Upper lobe of left lung (tissue), 6 donors: Measurements from ENCODE around the gene ABCA13. TPM values are rescaled to one million over a fixed set of nuclear protein-coding genes. Genes with fewer than 3 reads are reported as not detected.

Experiments used
- ATAC-seq, 2 donors: fragments of 200-7000 bp; cut with Tn5 transposase; one replicate each; pipeline ENCODE4 v1.9.1; 2022; ENCODE audit warnings: mild to moderate bottlenecking in 2 of 2, moderate library complexity in 2 of 2; ENCODE audit not compliant: low FRiP score in 2 of 2
- DNase-seq, 2 donors: peaks; one replicate each; pipeline ENCODE4 v3.0.0-alpha.2; 2019 to 2020
- H3K27ac ChIP-seq, 4 donors: fragments of 200-600 bp; sonication (generic); one replicate each; pipeline ENCODE4 v1.5.1; 2016 to 2019
- H3K27me3 ChIP-seq, 4 donors: fragments of 200-600 bp; sonication (generic); one replicate each; pipeline ENCODE4 v1.5.1; 2017 to 2019
- H3K36me3 ChIP-seq, 4 donors: fragments of 200-600 bp; sonication (generic); one replicate each; pipeline ENCODE4 v1.5.1; 2016 to 2019
- H3K4me1 ChIP-seq, 4 donors: fragments of 200-600 bp; sonication (generic); one replicate each; pipeline ENCODE4 v1.5.1; 2018 to 2019
- H3K4me3 ChIP-seq, 4 donors: fragments of 200-600 bp; sonication (generic); one replicate each; pipeline ENCODE4 v1.5.1; 2017 to 2019; ENCODE audit warnings: mild to moderate bottlenecking in 2 of 4, moderate library complexity in 1 of 4
- H3K9me3 ChIP-seq, 4 donors: fragments of 200-600 bp; sonication (generic); one replicate each; pipeline ENCODE4 v1.5.1; 2018 to 2019
- CTCF ChIP-seq, 6 experiments: fragments of 450-650 bp in 4 of 6; fragments of 200-600 bp in 2 of 6; sonication (generic) in 2 of 6; IDR thresholded peaks; one replicate each; pipeline ENCODE4 v1.5.1; 2016 to 2019; ENCODE audit warnings: antibody characterized with exemption in 6 of 6
- EP300 ChIP-seq, 4 donors: sonication (generic); formaldehyde crosslinking; IDR thresholded peaks; one replicate each; pipeline ENCODE4 v1.5.1; 2017; ENCODE audit warnings: antibody characterized with exemption in 4 of 4, control low read depth in 2 of 4
- POLR2A ChIP-seq, 4 donors: fragments of 450-650 bp; IDR thresholded peaks; one replicate each; pipeline ENCODE4 v1.5.1; 2016 to 2017; ENCODE audit warnings: antibody characterized with exemption in 4 of 4, mild to moderate bottlenecking in 2 of 4
- POLR2AphosphoS5 ChIP-seq, 2 donors: sonication (generic); formaldehyde crosslinking; IDR thresholded peaks; one replicate each; pipeline ENCODE4 v1.5.1; 2017; ENCODE audit warnings: antibody characterized with exemption in 2 of 2
- WGBS, 2 donors: methylation state at CpG; one replicate each; pipeline ENCODE4 v1.1.5; 2017 to 2018; 5-methylcytosine and 5-hydroxymethylcytosine counted together
- total RNA-seq, 6 donors: library from RNA; depleted of rRNA in 4 of 6; stranded (reverse); fragments of >200 nt in 4 of 6; gene quantifications; one replicate each; pipeline versions ENCODE4 v1.1.0 to v1.2.1, GENCODE V29; 2016 to 2021
- donor health status: DM: no; HTN: no; CAD: no; lungs with moderate emphysema.
- donor health status: DM: no; HTN: yes; CAD: no; lungs with severe emphysema.

Gene ABCA13
- total RNA-seq, 6 donors from 2014 or later = 0.49 to 27.7 (median 7.1) TPM

DNA sequence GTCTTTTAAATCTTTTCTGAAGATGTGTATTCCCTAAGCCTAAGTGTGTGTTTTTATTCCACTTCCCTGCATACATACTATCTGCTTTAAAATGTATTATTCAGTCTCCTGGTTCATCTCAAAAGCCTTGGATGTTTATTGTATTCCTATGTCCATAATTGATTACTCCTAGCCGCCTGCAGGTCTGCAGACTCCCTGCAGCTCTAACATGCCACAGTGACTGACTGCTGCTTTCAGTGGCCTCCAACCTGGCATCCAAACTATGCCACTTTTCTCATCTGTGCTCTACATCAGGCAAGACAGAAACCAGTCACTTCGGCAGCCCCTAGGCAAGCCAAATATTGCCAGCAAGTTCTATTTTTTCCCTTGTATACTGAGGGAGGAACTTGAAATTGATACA lies 81.7 kb downstream of the ABCA13 start:
- TF ChIP-seq EP300 (IDR thresholded peaks at IDR 0.05) = no peak
- Histone ChIP-seq H3K36me3 (no peaks in the 10 kb centered on the region), H3K4me3 (no peak overlapping the region), H3K27ac (no peak overlapping the region), H3K4me1 (no peaks in the 10 kb centered on the region), H3K27me3 (no peaks in the 10 kb centered on the region), H3K9me3 (peaks cover 0 to 3% (median 0%) of the 10 kb centered on the region in 4 donors)
- WGBS, 2 donors = 65% methylated on average over 2 of the region's 2 CpGs
- ATAC-seq (no peak), DNase-seq (no peak)

DNA sequence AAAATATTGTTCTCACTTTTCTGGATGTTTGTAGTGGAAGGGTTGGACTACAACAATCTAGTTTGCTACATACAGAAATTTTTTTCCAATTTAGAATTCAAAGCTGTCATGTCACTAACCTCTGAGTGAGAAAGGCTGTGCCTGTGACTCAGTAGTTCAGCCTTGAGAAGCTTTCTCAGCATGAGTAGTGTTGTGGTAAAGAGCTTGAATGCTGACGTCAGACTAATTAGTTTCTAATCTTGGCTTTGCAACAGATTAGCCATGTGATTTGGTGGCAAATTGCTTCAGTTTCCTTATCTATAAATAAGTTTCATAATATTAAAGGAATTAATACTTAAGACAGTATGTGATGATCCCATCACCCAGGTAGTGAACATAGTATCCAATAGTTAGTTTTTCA lies 83.8 kb downstream of the ABCA13 start:
- no peaks in the 10 kb centered on the region for H3K36me3 ChIP-seq
- H3K27ac ChIP-seq = no peak overlapping the region
- 36 to 60% methylated on average over 1 of the region's 1 CpG for WGBS, 2 donors
- no peaks in the 10 kb centered on the region for H3K27me3 ChIP-seq
- H3K9me3 ChIP-seq = peaks cover 0 to 3% (median 0%) of the 10 kb centered on the region in 4 donors
- no peak for DNase-seq
- no peaks in the 10 kb centered on the region for H3K4me1 ChIP-seq
- H3K4me3 ChIP-seq = no peak overlapping the region
- TF ChIP-seq POLR2AphosphoS5 (IDR thresholded peaks at IDR 0.05) (no peak), POLR2A (IDR thresholded peaks at IDR 0.05) (no peak), EP300 (IDR thresholded peaks at IDR 0.05) (no peak), CTCF (IDR thresholded peaks at IDR 0.05) (no peak)
- ATAC-seq = no peak

DNA sequence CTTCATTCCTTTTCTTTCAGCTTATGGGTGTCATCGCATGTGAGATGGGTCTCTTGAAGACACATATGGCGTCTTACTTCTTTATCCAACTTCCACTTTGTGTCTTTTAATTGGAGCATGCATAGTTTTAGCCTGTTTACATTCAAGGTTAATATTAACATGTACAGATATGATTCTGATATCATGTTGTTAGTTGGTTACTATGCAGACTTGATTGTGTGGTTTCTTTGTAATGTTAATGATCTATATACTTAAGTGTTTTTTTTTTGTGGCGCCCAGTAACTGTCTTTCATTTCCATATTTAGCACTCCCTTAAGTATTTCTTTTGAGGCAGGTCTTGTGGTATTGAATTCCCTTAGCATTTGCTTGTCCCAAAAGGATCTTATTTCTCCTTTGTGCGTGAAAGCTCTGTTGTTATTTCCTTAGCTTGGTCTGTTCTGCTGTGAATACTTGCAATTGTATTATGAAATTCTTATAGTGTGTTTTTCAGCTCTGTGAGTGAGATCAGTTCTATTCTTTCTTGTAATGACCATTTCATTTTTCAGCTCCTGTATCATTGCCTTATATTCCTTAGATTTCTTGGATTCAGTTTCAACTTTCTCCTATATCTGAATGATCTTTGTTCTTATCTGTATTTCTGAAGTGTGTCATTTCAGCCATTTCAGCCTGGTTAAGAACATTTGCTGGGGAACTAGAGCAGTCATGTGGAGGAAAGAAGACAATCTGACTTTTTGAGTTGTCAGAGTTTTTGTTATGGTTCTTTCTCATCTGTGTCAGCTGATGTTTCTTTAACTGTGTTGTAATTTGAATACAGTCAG lies 88.4 kb downstream of the ABCA13 start:
- no peak for DNase-seq
- Histone ChIP-seq H3K27me3 (no peaks in the 10 kb centered on the region), H3K36me3 (no peaks in the 10 kb centered on the region), H3K4me1 (no peaks in the 10 kb centered on the region), H3K4me3 (no peak overlapping the region), H3K9me3 (peaks cover 0 to 3% (median 0%) of the 10 kb centered on the region in 4 donors), H3K27ac (no peak overlapping the region)
- TF ChIP-seq POLR2A (IDR thresholded peaks at IDR 0.05) = no peak
- no peak for TF ChIP-seq CTCF (IDR thresholded peaks at IDR 0.05)
- TF ChIP-seq POLR2AphosphoS5 (IDR thresholded peaks at IDR 0.05) = no peak
- no peak for TF ChIP-seq EP300 (IDR thresholded peaks at IDR 0.05)
- no peak for ATAC-seq
- 88 to 91% methylated on average over 4 of the region's 4 CpGs for WGBS, 2 donors

GRCh38 chr7:48261696-48262095 lies 90.4 kb downstream of the ABCA13 start:
- no peak for DNase-seq
- Histone ChIP-seq H3K9me3 (no peaks in the 10 kb centered on the region), H3K4me1 (no peaks in the 10 kb centered on the region), H3K36me3 (no peaks in the 10 kb centered on the region), H3K27me3 (no peaks in the 10 kb centered on the region), H3K27ac (no peak overlapping the region), H3K4me3 (no peak overlapping the region)
- ATAC-seq = no peak
- TF ChIP-seq EP300 (IDR thresholded peaks at IDR 0.05) = no peak
- TF ChIP-seq POLR2A (IDR thresholded peaks at IDR 0.05) = no peak
- 82 to 84% methylated on average over 2 of the region's 2 CpGs for WGBS, 2 donors

GRCh38 chr7:48262606-48263310 lies 91.5 kb downstream of the ABCA13 start:
- WGBS, 2 donors = 71 to 81% methylated on average over 1 of the region's 1 CpG
- Histone ChIP-seq H3K9me3 (no peaks in the 10 kb centered on the region), H3K36me3 (no peaks in the 10 kb centered on the region), H3K27ac (no peak overlapping the region), H3K27me3 (no peaks in the 10 kb centered on the region), H3K4me3 (no peak overlapping the region), H3K4me1 (no peaks in the 10 kb centered on the region)
- no peak for DNase-seq
- no peak for ATAC-seq
- no peak for TF ChIP-seq EP300 (IDR thresholded peaks at IDR 0.05)
- TF ChIP-seq POLR2A (IDR thresholded peaks at IDR 0.05) = no peak
- no peak for TF ChIP-seq POLR2AphosphoS5 (IDR thresholded peaks at IDR 0.05)
- no peak for TF ChIP-seq CTCF (IDR thresholded peaks at IDR 0.05)
